ENCODE measurements around the gene GNPAT.

Gene GNPAT

DNA sequence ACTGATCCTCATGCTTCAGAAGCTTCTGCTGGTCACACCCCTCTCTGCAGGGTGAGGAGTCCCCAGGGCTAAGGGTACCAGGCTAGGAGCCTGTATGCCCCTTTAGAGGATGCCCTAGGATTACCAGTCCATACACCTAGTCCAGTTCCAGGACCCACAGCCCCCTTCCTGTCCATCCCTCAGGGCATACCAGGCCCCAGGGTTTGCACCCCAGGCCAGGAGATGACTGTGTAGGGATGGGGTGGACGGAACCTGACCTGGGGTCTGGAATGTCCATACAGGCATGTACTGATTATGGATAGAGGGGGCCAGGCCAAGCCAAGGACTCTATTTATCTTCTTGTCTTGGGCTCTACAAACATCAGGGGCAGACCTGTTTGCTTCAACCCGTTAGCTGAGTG is 44.3 kb upstream of the GNPAT start:
- no peak overlapping the region for H3K4me3 ChIP-seq (ENCODE audit: low read length)
- TF ChIP-seq, protein P1, sequence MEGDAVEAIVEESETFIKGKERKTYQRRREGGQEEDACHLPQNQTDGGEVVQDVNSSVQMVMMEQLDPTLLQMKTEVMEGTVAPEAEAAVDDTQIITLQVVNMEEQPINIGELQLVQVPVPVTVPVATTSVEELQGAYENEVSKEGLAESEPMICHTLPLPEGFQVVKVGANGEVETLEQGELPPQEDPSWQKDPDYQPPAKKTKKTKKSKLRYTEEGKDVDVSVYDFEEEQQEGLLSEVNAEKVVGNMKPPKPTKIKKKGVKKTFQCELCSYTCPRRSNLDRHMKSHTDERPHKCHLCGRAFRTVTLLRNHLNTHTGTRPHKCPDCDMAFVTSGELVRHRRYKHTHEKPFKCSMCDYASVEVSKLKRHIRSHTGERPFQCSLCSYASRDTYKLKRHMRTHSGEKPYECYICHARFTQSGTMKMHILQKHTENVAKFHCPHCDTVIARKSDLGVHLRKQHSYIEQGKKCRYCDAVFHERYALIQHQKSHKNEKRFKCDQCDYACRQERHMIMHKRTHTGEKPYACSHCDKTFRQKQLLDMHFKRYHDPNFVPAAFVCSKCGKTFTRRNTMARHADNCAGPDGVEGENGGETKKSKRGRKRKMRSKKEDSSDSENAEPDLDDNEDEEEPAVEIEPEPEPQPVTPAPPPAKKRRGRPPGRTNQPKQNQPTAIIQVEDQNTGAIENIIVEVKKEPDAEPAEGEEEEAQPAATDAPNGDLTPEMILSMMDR (conservative IDR thresholded peaks at IDR 0.05; ENCODE audit: low read length): no peak
- DNase-seq (ENCODE audit: low read depth): no peak

DNA sequence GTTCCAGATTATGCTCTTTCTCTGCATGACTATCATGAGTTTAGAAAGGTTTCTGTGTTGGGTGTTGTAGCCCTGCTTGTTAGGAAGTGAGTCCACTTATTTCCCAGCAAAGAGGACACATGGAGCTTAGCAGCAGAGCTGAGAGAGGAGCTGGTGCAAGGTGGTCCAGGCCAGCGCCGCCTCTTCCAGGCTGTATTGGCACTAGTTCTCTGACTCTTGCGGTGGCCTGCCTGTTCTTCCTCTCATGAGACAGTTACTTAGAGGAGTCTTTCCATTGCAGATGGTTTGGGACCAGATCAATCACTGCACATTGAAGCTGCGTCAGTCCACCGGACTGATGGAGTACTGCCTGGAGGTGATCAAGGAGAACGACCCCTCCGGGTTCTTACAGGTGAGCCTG is 41.1 kb upstream of the GNPAT start:
- TF ChIP-seq, protein P1 (conservative IDR thresholded peaks at IDR 0.05; ENCODE audit: low read length): no peak
- DNase-seq (ENCODE audit: low read depth): no peak
- no peak overlapping the region for H3K4me3 ChIP-seq (ENCODE audit: low read length)

DNA sequence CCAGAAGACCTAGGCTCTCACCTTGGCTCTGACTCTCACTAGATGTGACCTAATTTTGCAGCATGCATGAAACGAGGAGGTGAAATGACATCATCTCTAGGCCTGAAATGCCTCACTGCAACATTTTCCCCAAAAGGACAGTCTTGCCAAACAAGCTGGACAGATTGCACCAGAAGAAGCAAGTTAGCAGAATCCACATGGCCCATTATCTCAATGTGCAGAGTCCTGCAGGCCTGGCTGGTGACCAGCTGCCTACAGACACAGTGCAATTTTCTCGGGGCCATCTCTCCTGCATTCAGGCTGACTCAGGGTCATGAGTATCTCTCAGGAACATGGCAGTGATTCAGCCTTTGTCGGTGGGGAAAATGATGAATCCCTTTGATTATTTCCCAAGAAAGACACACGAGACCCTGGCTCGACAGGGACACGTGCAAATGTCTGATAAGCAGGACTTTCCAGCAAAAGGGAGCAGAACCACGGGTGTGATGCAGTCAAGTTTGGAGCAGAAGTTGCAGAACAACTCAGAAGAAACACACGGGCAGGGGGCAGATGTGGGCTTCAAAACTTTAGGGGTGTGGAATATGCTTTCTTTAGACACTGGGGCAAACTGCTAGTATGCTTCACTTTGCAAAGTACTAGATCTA is 40.5 kb upstream of the GNPAT start:
- H3K4me3 ChIP-seq (ENCODE audit: low read length): no peak overlapping the region
- peak; percentile 28 for DNase-seq (ENCODE audit: low read depth)
- TF ChIP-seq, protein P1 (conservative IDR thresholded peaks at IDR 0.05; ENCODE audit: low read length): no peak

GRCh38 chr1:231201375-231201978 is 39.5 kb upstream of the GNPAT start:
- TF ChIP-seq, protein P1 (conservative IDR thresholded peaks at IDR 0.05; ENCODE audit: low read length): no peak
- DNase-seq (ENCODE audit: low read depth): no peak
- H3K4me3 ChIP-seq (ENCODE audit: low read length): no peak overlapping the region

GRCh38 chr1:231201979-231202633 is 38.9 kb upstream of the GNPAT start:
- DNase-seq (ENCODE audit: low read depth): no peak
- TF ChIP-seq, protein P1 (conservative IDR thresholded peaks at IDR 0.05; ENCODE audit: low read length): no peak
- H3K4me3 ChIP-seq (ENCODE audit: low read length): no peak overlapping the region

DNA sequence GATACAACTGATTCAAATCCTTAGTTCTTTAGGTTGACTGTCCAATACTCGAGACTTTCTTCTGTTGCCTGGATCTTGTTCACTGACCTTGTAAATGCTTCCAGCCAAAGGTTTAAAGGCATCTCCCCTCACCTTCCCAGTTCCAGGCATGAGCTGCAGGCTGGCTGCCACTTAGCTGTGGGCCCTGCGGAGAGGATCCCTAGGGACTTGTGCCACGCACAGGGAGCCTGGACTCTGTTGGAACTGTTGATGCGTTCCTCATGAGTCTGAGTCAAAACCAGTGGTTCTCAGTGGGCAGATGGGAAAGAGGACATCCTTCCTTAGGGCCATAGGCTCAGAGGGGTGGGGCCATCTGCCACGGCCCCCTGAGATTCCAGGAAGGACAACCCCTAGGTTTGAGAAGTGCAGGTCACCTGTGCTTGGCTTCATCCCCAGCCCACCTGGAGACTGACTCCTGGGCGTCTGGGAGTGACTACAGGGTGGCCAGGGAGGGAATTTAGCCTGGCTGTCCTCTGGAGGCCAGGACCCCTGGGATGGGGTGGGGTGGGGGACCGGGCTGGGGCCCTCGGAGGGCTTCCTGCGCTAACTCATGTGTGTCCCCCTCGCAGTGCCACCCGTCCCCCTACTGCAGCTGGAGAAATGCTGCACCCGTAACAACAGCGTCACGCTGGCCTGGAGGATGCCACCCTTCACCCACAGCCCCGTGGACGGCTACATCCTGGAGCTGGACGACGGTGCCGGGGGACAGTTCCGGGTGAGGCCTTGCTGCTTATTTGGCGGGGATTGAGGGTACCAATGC is 37.6 kb upstream of the GNPAT start:
- TF ChIP-seq, protein P1 (conservative IDR thresholded peaks at IDR 0.05; ENCODE audit: low read length): no peak
- no peak overlapping the region for H3K4me3 ChIP-seq (ENCODE audit: low read length)
- no peak for DNase-seq (ENCODE audit: low read depth)

Measured in AG10803 (cell line).